NT2/D1 (cell line): ENCODE results near the gene YEATS2.

Source experiments
- DNase-seq: peaks from one replicate; pipeline ENCODE4 v3.0.0-alpha.2; 2011; ENCODE audit warnings: low read depth, low spot score
- H3K27me3 ChIP-seq: 2 replicates; pipeline ENCODE4 v1.6.0; 2011; ENCODE audit warnings: mild to moderate bottlenecking; ENCODE audit not compliant: insufficient read length, insufficient read depth
- H3K36me3 ChIP-seq: 2 replicates; pipeline ENCODE4 v1.6.1; 2011; ENCODE audit warnings: mild to moderate bottlenecking, low read length, mixed read lengths; ENCODE audit not compliant: insufficient read depth, insufficient read length
- H3K4me1 ChIP-seq: 2 replicates; pipeline ENCODE4 v1.5.1; 2011; ENCODE audit not compliant: insufficient read depth, insufficient read length
- H3K4me3 ChIP-seq: 2 replicates; pipeline ENCODE4 v1.5.1; 2011; ENCODE audit warnings: low read depth; ENCODE audit not compliant: insufficient read length
- H3K9ac ChIP-seq: 2 replicates; pipeline ENCODE4 v1.6.0; 2011; ENCODE audit warnings: low read depth; ENCODE audit not compliant: insufficient read length
- H3K9me3 ChIP-seq: 2 replicates; pipeline ENCODE4 v1.5.1; 2011; ENCODE audit warnings: mild to moderate bottlenecking, low read length; ENCODE audit not compliant: insufficient read depth
- SUZ12 ChIP-seq: IDR thresholded peaks from 2 replicates; pipeline ENCODE4 v1.6.1; 2011; ENCODE audit not compliant: insufficient read length, insufficient read depth; ENCODE audit errors: extremely low read depth
- YY1 ChIP-seq: IDR thresholded peaks from 2 replicates; pipeline ENCODE4 v1.6.1; 2011; ENCODE audit not compliant: insufficient read length, insufficient read depth
- ZNF274 ChIP-seq: IDR thresholded peaks from 2 replicates; pipeline ENCODE4 v1.6.1; 2011; ENCODE audit warnings: mild to moderate bottlenecking, low read depth, low read length

YEATS2 gene

GRCh38 chr3:183826448-183827250 lies 129.1 kb downstream of the YEATS2 start:
- peaks cover 7% of the 10 kb centered on the region for H3K4me1 ChIP-seq
- no peak overlapping the region for H3K9ac ChIP-seq
- peaks cover 32% of the 10 kb centered on the region for H3K36me3 ChIP-seq
- no peaks in the 10 kb centered on the region for H3K9me3 ChIP-seq
- no peak overlapping the region for H3K4me3 ChIP-seq
- DNase-seq = no peak
- H3K27me3 ChIP-seq = peaks cover 7% of the 10 kb centered on the region
- TF ChIP-seq YY1 = no peak

- TF ChIP-seq SUZ12 (no peak), YY1 (no peak), ZNF274 (no peak)
- Histone ChIP-seq H3K27me3 (peaks cover 7% of the 10 kb centered on the region), H3K9ac (no peak overlapping the region), H3K36me3 (peaks cover 41% of the 10 kb centered on the region), H3K4me3 (no peak overlapping the region), H3K9me3 (no peaks in the 10 kb centered on the region), H3K4me1 (peaks cover 3% of the 10 kb centered on the region)
- DNase-seq = no peak
Measured at GRCh38 chr3:183827809-183828537, 130.4 kb downstream of the YEATS2 start.

GRCh38 chr3:183828538-183828870 lies 130.9 kb downstream of the YEATS2 start:
- no peak overlapping the region for H3K4me3 ChIP-seq
- no peak for TF ChIP-seq YY1
- H3K4me1 ChIP-seq = peaks cover 3% of the 10 kb centered on the region
- H3K27me3 ChIP-seq = peaks cover 7% of the 10 kb centered on the region
- DNase-seq = no peak
- H3K9ac ChIP-seq = no peak overlapping the region
- no peaks in the 10 kb centered on the region for H3K9me3 ChIP-seq
- H3K36me3 ChIP-seq = peaks cover 46% of the 10 kb centered on the region

- peaks cover 3% of the 10 kb centered on the region for H3K4me1 ChIP-seq
- no peaks in the 10 kb centered on the region for H3K9me3 ChIP-seq
- H3K27me3 ChIP-seq = peaks cover 2% of the 10 kb centered on the region
- no peak overlapping the region for H3K4me3 ChIP-seq
- no peak for DNase-seq
- H3K9ac ChIP-seq = no peak overlapping the region
- H3K36me3 ChIP-seq = peaks cover 56% of the 10 kb centered on the region
- TF ChIP-seq SUZ12 = no peak
- no peak for TF ChIP-seq ZNF274
- no peak for TF ChIP-seq YY1
Measured at GRCh38 chr3:183829466-183829865, 131.9 kb downstream of the YEATS2 start.

- TF ChIP-seq SUZ12 (no peak), YY1 (no peak), ZNF274 (no peak)
- no peaks in the 10 kb centered on the region for H3K9me3 ChIP-seq
- H3K36me3 ChIP-seq = peaks cover 56% of the 10 kb centered on the region
Measured at GRCh38 chr3:183830187-183830586, 132.6 kb downstream of the YEATS2 start.

GRCh38 chr3:183833516-183833915 lies 135.9 kb downstream of the YEATS2 start:
- TF ChIP-seq SUZ12 (no peak), ZNF274 (no peak), YY1 (no peak)
- DNase-seq = no peak
- peaks cover 63% of the 10 kb centered on the region for H3K36me3 ChIP-seq
- H3K27me3 ChIP-seq = no peaks in the 10 kb centered on the region
- H3K4me3 ChIP-seq = no peak overlapping the region
- no peaks in the 10 kb centered on the region for H3K9me3 ChIP-seq
- no peaks in the 10 kb centered on the region for H3K4me1 ChIP-seq
- H3K9ac ChIP-seq = no peak overlapping the region

More at GRCh38 chr3:183830187-183830586, 132.6 kb downstream of the YEATS2 start:
- H3K4me3 ChIP-seq = no peak overlapping the region
- DNase-seq = no peak
- H3K27me3 ChIP-seq = no peaks in the 10 kb centered on the region
- H3K9ac ChIP-seq = no peak overlapping the region
- peaks cover 3% of the 10 kb centered on the region for H3K4me1 ChIP-seq

- Histone ChIP-seq H3K4me1 (no peaks in the 10 kb centered on the region), H3K9ac (no peak overlapping the region), H3K4me3 (no peak overlapping the region), H3K9me3 (no peaks in the 10 kb centered on the region), H3K36me3 (peaks cover 74% of the 10 kb centered on the region), H3K27me3 (no peaks in the 10 kb centered on the region)
- DNase-seq = no peak
- TF ChIP-seq SUZ12 (no peak), YY1 (no peak), ZNF274 (no peak)
Measured at GRCh38 chr3:183837390-183837789, 139.8 kb downstream of the YEATS2 start.
